HG03558 (cell line): ENCODE results near the gene DOCK3.
"Not testable (repeated sequence)": the region's sequence is repeated elsewhere in the genome, so short reads cannot be mapped to it uniquely, and the experiment has no call there.

Experiments used
- ATAC-seq: cut with Tn5 transposase; IDR thresholded peaks from one replicate; pipeline ENCODE4 v1.9.1; 2021; ENCODE audit warnings: moderate number of reproducible peaks; ENCODE audit not compliant: unreplicated experiment; ENCODE audit errors: extremely low read depth

The DOCK3 gene

DNA sequence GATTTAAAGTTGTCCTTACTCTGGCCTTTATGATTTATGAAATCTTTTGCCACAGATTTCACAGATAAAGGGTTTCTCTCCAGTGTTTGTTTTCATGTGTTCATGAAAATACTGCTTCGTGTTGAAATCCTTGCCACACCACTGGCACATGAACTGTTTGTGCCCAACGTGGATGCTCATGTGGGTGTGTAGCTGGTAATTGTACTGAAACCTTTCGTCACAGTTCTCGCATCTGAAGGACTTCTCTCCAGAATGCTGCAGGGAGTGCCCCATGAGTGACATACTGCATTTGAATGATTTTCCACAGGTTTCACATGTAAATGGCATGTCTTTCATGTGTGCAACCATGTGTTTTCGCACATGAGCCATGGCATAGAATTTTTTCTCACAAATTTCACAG is 111.9 kb downstream of the DOCK3 start:
- ATAC-seq: no peak

GRCh38 chr3:50790894-50791293 is 116.2 kb downstream of the DOCK3 start:
- ATAC-seq: not testable (repeated sequence)

DNA sequence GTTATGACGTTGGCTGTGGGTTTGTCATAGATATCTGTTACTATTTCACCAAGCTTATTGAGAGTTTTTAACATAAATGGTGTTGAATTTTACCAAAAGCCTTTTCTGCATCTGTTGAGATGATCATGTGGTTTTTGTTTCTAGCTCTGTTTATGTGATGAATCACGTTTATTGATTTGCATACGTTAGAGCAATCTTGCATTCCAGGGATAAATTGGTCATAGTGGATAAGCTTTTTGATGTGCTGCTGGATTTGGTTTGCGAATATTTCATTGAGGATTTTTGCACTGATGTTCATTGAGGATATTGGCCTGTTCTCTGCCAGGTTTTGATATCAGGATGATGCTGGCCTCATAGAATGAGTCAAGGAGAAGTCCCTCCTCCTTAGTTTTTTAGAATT is 117.8 kb downstream of the DOCK3 start:
- no peak for ATAC-seq

DNA sequence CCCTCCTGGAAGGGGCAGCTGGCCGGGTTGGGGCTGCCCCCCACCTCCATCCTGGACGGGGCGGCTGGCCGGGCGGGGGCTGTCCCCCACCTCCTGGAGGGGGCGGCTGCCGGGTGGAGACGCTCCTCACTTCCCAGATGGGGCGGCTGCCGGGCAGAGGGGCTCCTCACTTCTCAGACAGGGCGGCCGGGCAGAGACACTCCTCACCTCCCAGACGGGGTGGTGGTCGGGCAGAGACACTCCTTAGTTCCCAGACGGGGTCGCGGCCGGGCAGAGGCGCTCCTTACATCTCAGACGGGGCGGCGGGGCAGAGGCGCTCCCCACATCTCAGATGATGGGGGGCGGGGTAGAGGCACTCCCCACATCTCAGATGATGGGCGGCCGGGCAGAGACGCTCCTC is 129.1 kb downstream of the DOCK3 start:
- not testable (repeated sequence) for ATAC-seq

DNA sequence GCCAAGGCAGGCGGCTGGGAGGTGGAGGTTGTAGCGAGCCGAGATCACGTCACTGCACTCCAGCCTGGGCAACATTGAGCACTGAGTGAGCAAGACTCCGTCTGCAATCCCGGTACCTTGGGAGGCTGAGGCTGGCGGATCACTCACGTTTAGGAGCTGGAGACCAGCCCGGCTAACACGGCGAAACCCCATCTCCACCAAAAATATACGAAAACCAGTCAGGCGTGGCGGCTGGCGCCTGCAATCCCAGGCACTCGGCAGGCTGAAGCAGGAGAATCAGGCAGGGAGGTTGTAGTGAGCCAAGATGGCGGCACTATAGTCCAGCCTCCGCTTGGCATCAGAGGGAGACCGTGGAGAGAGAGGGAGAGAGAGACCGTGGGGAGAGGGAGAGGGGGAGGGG is 129.6 kb downstream of the DOCK3 start:
- not testable (repeated sequence) for ATAC-seq

DNA sequence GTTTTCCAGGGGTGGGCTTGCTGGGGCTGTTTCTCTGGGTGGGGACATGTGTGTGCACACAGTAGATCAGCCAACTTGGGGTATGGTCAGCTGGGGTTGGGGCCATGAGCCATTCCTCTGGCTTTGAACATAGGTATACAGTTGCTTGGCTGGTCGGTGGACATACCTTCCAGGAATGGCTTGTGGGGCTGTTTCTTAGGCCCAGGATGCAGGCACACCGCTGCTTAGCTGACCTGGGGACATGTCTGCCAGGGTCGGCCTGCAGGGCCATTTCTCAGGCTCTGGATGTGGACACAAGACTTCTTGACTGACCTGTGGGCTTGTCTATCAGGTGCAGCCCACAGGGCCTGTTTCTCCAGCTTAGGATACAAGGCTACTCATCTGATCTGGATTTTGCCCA is 130.6 kb downstream of the DOCK3 start:
- no peak for ATAC-seq

DNA sequence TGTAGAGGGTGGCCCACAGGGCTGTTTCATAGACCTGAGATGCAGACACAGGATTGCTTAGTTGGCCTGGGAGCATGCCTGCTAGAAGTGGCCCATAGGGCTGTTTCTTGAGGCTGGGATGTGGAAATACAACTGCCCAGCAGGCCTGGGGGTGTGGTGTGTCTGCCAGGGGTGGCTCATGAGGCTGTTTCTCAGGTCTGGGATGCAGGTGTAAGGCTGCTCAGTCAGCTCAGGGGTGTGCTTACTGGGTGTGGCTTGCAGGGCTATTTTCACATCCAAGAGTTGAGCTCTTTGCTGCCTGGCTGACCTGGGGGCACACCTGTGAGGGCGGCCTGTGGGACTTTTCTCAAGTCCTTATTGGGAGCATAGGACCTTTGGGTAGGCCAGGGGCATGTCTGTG is 131.3 kb downstream of the DOCK3 start:
- no peak for ATAC-seq

DNA sequence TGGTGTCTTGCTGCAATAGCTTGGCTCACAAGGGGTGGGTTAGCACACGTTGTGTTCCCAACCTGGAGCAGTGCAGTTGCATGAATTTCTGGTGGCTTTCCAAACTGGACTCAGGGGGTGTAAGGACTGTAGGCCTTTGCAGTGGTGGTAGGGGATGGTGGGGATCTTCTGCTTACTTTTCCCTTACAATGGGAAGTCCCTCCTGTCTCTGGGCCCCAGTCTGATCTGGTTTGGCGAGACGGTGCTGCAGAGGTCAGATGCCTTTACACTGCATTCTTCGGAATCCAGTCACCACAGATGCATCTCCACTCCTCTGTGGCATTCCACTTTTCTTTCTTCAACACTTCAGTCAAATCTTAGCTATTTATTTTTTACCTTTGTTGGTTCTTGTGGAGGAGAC is 132.1 kb downstream of the DOCK3 start:
- ATAC-seq: no peak

DNA sequence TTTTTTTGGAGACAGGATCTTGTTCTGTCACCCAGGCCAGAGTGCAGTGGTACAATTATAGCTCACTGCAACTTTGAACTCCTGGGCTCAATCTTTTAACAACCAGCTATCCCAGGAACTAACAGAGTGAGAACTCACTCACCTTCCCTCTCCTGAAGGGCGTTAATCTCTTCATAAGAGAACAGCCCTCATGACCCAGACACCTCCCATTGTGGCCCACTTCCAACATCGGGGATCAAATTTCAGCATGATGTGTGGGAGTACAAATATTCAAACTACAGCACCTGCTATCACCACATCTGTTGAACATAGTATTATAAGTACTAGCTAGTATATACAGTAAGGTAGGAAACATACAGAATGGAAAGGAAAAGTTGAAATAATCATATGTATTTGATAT is 132.5 kb downstream of the DOCK3 start:
- ATAC-seq: no peak

- no peak for ATAC-seq
These were observed 137.2 kb downstream of the DOCK3 start for GRCh38 chr3:50811893-50812292.

DNA sequence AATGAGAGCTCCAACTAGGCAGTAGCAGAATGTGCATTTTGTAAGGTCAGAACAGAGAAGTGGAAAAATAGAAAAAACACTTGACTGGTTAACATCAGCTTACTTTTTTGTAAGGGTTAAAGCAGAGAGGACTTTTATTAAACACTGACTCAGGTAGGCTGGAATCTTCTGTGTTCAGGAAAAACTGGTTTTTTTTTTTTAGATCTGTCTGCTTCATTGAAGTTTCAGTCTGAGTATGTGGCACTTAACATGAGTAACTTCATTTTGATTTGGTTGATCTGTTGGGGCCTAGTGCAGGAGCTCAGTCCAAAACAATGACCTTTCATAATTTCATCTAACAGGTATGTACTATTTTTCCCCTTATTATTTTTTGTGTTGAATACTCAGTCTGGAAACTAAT is 141.1 kb downstream of the DOCK3 start:
- ATAC-seq: no peak

- ATAC-seq: no peak
These were observed 142.2 kb downstream of the DOCK3 start for GRCh38 chr3:50816894-50817293.

- no peak for ATAC-seq
These were observed 143.2 kb downstream of the DOCK3 start for GRCh38 chr3:50817756-50818529.

DNA sequence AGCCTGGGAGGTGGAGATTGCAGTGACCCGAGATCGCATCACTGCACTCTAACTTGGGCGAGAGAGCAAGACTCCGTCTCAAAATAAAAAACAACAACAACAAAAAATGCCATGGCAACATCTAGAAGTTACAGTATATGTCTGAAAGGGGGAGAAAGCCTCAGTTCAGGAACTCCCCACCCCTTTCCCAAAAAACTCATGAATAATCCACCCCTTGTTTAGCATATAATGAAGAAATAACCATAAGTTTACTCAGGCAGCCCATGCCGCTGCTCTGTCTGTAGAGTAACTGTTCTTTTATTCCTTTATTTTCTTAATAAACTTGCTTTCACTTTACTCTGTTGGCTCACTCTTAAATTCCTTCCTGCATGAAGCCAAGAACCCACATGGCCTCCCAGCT is 145.2 kb downstream of the DOCK3 start:
- ATAC-seq: no peak

DNA sequence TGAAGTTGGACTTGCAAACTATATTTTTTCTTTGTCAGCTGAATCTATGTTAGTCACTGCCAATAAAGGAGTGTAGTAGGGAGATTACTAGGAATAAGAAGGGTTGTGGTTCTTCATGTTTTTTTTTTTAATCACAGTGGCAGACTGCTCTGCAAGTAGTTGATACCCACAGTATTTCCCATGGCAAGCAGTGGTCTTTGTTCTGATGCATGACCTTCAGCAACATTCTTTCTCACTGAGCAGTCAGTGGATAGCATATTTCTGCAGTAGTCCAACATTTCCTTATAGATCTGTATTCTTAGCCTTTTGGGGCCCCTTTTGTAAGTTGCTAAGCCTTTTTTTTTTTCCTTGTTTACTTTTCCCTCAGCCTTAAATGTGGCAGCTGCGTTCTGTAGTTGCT is 151.1 kb downstream of the DOCK3 start:
- no peak for ATAC-seq

DNA sequence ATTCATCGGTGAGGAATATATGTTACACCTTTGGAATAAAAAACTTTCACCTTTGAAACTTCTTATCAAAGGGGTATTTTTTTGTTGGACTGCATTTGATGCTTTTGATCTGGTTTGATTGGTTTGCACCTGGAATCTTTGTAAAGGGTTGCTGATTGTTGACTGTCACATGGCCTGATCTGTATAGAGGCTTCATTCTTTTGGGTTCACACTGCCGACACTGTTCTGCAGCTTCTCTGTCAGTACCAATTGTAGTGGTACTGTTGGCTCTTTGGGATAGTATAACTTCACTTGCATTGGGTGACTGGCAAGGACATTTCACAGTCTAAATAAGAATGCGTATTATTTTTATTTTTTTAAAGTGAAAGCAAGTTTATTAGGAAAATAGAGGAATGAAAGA is 155.7 kb downstream of the DOCK3 start:
- no peak for ATAC-seq

DNA sequence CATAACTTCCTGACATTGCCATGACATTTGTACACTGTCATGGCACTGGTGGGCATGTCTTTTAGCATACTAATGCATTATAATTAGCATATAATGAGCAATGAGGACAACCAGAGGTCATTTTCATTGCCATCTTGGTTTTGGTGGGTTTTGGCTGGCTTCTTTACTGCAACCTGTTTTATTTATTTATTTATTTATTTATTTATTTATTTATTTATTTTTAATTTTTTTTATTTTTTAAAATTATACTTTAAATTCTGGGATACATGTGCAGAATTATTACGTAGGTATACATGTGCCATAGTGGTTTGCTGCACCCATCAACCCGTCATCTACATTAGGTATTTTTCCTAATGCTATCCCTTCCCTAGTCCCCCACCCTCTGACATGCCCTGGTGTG is 156.3 kb downstream of the DOCK3 start:
- not testable (repeated sequence) for ATAC-seq

DNA sequence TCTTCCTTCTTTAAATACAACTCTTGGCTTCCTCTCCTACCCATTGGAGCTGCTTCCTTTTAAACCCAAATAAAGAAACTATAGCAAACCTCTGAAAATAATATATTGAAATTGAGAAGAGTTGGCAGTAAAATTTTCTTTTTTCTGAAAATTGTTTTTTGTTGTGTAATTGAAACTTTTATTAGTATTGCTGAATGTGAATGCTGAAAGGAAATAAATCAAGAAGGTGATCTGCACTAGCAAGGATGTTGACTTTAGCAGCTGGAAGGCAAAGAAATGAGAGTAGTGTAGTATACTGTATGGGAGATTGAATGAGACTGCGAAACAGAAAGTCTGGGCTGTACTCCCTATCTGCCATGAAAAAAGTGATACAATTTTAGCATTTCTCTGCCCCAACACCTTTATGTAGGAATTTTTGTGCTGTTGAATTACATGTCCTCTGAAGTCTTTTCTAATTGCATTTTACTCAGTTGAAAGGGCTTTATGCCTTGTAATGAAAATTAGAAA is 166.3 kb downstream of the DOCK3 start:
- ATAC-seq: no peak

DNA sequence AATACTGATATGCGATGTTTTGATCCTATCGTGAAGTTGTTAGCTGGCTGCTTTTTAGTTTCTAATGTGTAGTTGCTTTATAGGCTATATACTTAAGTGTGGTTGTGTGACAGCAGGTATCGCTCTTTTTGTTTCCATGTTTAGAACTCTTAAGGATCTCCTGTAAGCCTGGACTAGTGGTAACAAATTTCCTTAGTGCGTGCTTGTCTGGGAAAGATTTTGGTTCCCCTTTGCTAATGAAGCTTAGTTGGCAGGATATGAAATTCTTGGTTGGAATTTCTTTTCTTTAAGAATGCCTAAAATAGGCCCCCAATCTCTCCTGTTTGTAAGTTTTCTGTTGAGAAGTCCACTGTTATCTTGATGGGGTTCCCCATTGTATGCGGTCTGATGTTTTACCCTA is 173.6 kb downstream of the DOCK3 start:
- no peak for ATAC-seq

DNA sequence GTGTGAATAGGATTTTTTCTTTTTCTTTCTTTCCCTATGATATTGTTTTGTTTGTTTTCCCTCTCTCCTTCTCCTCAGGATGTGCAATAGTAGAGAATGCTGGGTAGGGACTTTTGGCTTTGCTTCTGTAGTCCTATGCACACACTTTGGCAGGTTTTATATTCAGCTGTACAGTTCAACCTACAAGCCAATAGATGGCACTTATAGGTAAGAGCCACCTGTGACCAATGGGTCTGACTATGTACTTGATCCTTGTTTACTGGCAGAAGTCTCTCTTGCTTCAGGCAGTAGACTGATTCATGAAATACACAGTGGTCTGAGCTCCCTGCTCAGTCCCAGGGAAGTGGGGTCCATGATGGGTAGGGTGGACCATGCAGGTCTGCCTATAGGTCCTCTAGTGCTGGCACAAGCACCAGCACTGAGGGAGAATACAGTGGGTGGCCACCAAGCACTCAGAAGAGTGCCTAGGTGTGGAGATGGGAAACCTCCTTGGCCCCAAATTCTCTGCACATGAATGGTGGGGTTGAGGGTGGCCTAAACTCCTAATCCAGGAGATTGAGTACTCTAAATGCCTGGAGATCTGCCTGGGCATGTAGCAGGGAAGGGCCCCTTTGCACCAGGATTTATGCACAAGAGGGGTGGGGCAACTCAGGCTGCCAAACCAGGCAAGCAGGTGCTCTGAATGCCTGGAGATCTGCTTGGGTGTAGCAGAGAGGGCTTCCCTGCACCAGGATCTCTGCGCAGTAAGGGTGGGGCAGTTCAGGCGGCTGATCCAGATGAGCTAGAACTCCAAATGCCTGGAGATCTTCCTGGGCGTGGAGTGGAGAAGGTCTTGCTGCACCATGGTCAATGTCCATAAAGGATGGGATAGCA is 176.1 kb downstream of the DOCK3 start:
- no peak for ATAC-seq

DNA sequence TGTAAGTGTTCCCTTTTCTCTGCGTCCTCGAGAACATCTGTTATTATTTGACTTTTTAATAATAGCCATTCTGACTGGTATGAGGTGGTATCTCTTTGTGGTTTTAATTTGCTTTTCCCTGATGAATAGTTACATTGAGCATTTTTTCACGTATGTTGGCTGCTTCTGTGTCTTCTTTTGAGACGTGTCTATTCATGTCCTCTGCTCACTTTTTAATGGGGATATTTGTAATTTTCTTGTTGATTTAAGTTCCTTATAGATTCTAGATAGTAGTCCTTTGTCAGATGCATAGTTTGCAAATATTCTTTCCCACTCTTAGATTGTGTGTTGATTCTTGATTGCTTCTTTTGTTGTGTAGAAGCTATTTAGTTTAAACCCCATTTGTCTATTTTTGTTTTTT is 179.2 kb downstream of the DOCK3 start:
- ATAC-seq: no peak
